HFFc6 (cell line): ENCODE data around the gene IMMP2L. TPM values are rescaled to one million over a fixed set of nuclear protein-coding genes. Genes with fewer than 3 reads are reported as not detected.
A peak's percentile ranks its signal among the peaks of the same experiment; 100 is the strongest.
"Not testable (repeated sequence)": the region's sequence is repeated elsewhere in the genome, so short reads cannot be mapped to it uniquely, and the experiment has no call there.

Experiments
- DNase-seq: peaks from one replicate; pipeline ENCODE4 v3.0.0-alpha.2; 2018
- H3K27ac Mint-ChIP-seq: 2 replicates; pipeline ENCODE4 v1.8.0; 2020; ENCODE audit warnings: mild to moderate bottlenecking, mixed read lengths
- H3K27me3 Mint-ChIP-seq: 2 replicates; pipeline ENCODE4 v1.8.0; 2021; ENCODE audit warnings: mild to moderate bottlenecking, moderate library complexity, mixed read lengths; ENCODE audit not compliant: insufficient read depth
- H3K36me3 Mint-ChIP-seq: 2 replicates; pipeline ENCODE4 v1.8.0; 2021; ENCODE audit warnings: low read depth, mixed read lengths
- H3K4me1 Mint-ChIP-seq: 2 replicates; pipeline ENCODE4 v1.8.0; 2020; ENCODE audit warnings: low read depth, mixed read lengths
- H3K4me3 Mint-ChIP-seq: 2 replicates; pipeline ENCODE4 v1.8.0; 2020; ENCODE audit warnings: mild to moderate bottlenecking, moderate library complexity, mixed read lengths
- H3K9me3 Mint-ChIP-seq: 2 replicates; pipeline ENCODE4 v1.8.0; 2020; ENCODE audit warnings: mild to moderate bottlenecking, mixed read lengths
- total RNA-seq, 6 experiments: library from RNA; stranded (reverse); fragmentation: NEBNext Ultra II Directional; extraction: Animal tissue kit (Norgen Biotek cat#: 25700); gene quantifications; 2 replicates in 1 of 6; 3 replicates in 5 of 6; pipeline ENCODE4 v1.2.3, GENCODE V29; 2021
- TF ChIP-seq, protein P1 (sequence below): fragments of 200-600 bp; sonication (generic); IDR thresholded peaks from 2 replicates; pipeline ENCODE4 v1.5.0; 2021; ENCODE audit warnings: antibody characterized with exemption, mild to moderate bottlenecking

IMMP2L gene
- total RNA-seq, 6 experiments from 2014 or later: 7.2 to 13.6 (median 10.1) TPM

GRCh38 chr7:111509288-111509687 lies 53.0 kb downstream of the IMMP2L start:
- no peak for DNase-seq
- Mint-ChIP-seq H3K4me1 (peaks cover 25% of the 10 kb centered on the region), H3K4me3 (no peak overlapping the region), H3K27ac (no peak overlapping the region), H3K27me3 (peaks cover 4% of the 10 kb centered on the region), H3K9me3 (no peaks in the 10 kb centered on the region), H3K36me3 (0 out of 2 replicates have a peak, but pooled peaks cover 5% of the 10 kb centered on the region)
- TF ChIP-seq, protein P1, sequence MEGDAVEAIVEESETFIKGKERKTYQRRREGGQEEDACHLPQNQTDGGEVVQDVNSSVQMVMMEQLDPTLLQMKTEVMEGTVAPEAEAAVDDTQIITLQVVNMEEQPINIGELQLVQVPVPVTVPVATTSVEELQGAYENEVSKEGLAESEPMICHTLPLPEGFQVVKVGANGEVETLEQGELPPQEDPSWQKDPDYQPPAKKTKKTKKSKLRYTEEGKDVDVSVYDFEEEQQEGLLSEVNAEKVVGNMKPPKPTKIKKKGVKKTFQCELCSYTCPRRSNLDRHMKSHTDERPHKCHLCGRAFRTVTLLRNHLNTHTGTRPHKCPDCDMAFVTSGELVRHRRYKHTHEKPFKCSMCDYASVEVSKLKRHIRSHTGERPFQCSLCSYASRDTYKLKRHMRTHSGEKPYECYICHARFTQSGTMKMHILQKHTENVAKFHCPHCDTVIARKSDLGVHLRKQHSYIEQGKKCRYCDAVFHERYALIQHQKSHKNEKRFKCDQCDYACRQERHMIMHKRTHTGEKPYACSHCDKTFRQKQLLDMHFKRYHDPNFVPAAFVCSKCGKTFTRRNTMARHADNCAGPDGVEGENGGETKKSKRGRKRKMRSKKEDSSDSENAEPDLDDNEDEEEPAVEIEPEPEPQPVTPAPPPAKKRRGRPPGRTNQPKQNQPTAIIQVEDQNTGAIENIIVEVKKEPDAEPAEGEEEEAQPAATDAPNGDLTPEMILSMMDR: no peak

- H3K9me3 Mint-ChIP-seq: no peaks in the 10 kb centered on the region
- no peak for DNase-seq
- H3K4me1 Mint-ChIP-seq: peaks cover 25% of the 10 kb centered on the region
- H3K4me3 Mint-ChIP-seq: no peak overlapping the region
- H3K27me3 Mint-ChIP-seq: peaks cover 4% of the 10 kb centered on the region
- H3K27ac Mint-ChIP-seq: no peak overlapping the region
- TF ChIP-seq, protein P1: no peak
- H3K36me3 Mint-ChIP-seq: 0 out of 2 replicates have a peak, but pooled peaks cover 5% of the 10 kb centered on the region
These were observed 53.9 kb downstream of the IMMP2L start for GRCh38 chr7:111508387-111508786.

DNA sequence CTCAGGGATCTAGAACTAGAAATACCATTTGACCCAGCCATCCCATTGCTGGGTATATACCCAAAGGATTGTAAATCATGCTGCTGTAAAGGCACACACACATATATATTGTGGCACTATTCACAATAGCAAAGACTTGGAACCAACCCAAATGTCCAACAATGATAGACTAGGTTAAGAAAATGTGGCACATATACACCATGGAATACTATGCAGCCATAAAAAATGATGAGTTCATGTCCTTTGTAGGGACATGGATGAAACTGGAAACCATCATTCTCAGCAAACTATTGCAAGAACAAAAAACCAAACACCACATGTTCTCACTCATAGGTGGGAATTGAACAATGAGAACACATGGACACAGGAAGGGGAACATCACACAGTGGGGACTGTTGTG lies 56.9 kb downstream of the IMMP2L start:
- H3K4me3 Mint-ChIP-seq, H3K27me3 Mint-ChIP-seq, H3K36me3 Mint-ChIP-seq, H3K9me3 Mint-ChIP-seq, DNase-seq, H3K27ac Mint-ChIP-seq: not testable (repeated sequence)
- H3K4me1 Mint-ChIP-seq: peaks cover 16% of the 10 kb centered on the region

DNA sequence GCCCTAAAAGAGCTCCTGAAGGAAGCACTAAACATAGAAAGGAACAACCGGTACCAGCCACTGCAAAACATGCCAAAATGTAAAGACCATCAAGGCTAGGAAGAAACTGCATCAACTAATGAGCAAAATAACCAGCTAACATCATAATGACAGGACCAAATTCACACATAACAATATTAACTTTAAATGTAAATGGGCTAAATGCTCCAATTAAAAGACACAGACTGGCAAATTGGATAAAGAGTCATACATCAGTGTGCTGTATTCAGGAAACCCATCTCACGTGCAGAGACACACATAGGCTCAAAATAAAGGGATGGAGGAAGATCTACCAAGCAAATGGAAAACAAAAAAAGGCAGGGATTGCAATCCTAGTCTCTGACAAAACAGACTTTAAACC lies 60.5 kb downstream of the IMMP2L start:
- H3K4me1 Mint-ChIP-seq: peaks cover 26% of the 10 kb centered on the region
- H3K27me3 Mint-ChIP-seq: not testable (repeated sequence)

DNA sequence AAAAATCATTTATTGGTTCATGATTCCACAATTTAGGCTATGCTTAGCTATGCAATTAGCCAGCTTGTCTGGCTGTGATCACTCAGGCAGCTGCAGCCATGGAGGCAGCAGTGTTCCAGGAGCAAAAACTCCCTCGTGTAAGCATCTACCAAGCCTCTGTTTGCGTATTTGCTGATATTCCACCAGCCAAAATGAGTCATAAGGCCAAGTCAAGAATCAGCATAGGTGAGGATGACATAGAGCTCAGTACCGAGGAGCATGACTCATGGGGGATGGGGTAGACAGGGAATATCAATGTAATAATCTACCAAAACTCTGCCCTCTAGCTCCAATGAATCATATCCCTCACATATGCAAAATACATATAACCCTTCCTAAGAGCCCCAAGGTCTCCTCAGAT lies 63.3 kb downstream of the IMMP2L start:
- H3K4me1 Mint-ChIP-seq: peaks cover 26% of the 10 kb centered on the region
- H3K27me3 Mint-ChIP-seq: no peaks in the 10 kb centered on the region; the same call in 1 of the 2 replicates
- H3K27ac Mint-ChIP-seq: peak overlapping the region; percentile 75
- peak; percentile 92 for DNase-seq
- H3K36me3 Mint-ChIP-seq: peaks cover 14% of the 10 kb centered on the region
- peaks cover 11% of the 10 kb centered on the region for H3K9me3 Mint-ChIP-seq
- TF ChIP-seq, protein P1: peak; percentile 38; the same call in 1 of the 2 replicates
- peak overlapping the region; percentile 55 for H3K4me3 Mint-ChIP-seq

More for the DNA sequence above, 60.5 kb downstream of the IMMP2L start:
- H3K27ac Mint-ChIP-seq, H3K4me3 Mint-ChIP-seq, DNase-seq: not testable (repeated sequence)
- Mint-ChIP-seq H3K9me3 (peaks cover 11% of the 10 kb centered on the region), H3K36me3 (peaks cover 14% of the 10 kb centered on the region)

GRCh38 chr7:111498391-111499007 lies 63.8 kb downstream of the IMMP2L start:
- H3K36me3 Mint-ChIP-seq: peaks cover 14% of the 10 kb centered on the region
- H3K9me3 Mint-ChIP-seq: peaks cover 11% of the 10 kb centered on the region
- H3K27ac Mint-ChIP-seq: peak overlapping the region; percentile 75
- peak overlapping the region; percentile 55 for H3K4me3 Mint-ChIP-seq
- H3K4me1 Mint-ChIP-seq: peaks cover 26% of the 10 kb centered on the region
- TF ChIP-seq, protein P1: no peak
- DNase-seq: no peak
- no peaks in the 10 kb centered on the region; the same call in 1 of the 2 replicates for H3K27me3 Mint-ChIP-seq
